GM23338 (cell line): ENCODE measurements around the gene SCLT1. TPM values are rescaled to one million over a fixed set of nuclear protein-coding genes. Genes with fewer than 3 reads are reported as not detected.

Source experiments
- ATAC-seq: fragments of 200-7000 bp; cut with Tn5 transposase; 3 replicates; pipeline ENCODE4 v1.9.1; 2020
- DNase-seq: peaks from one replicate; pipeline ENCODE4 v3.0.0-alpha.2; 2015; ENCODE audit warnings: low spot score
- H2AFZ ChIP-seq: fragments of 200-600 bp; sonication (generic); 2 replicates; pipeline ENCODE4 v1.8.0; 2016; ENCODE audit warnings: antibody characterized with exemption, mild to moderate bottlenecking, moderate library complexity
- H3F3A ChIP-seq: fragments of 200-600 bp; sonication (generic); replicated peaks from 2 replicates; pipeline ENCODE4 v1.8.0; 2017; ENCODE audit warnings: antibody characterized with exemption, mixed run types, low read depth
- H3K27ac ChIP-seq: fragments of 200-600 bp; sonication (generic); 2 replicates; pipeline ENCODE4 v1.6.1; 2016; ENCODE audit warnings: low read depth
- H3K27me3 ChIP-seq: fragments of 200-600 bp; sonication (generic); 2 replicates; pipeline ENCODE4 v1.8.0; 2016; ENCODE audit warnings: mild to moderate bottlenecking, mixed run types, moderate library complexity; ENCODE audit not compliant: insufficient read depth
- H3K36me3 ChIP-seq: fragments of 200-600 bp; sonication (generic); 2 replicates; pipeline ENCODE4 v1.8.0; 2016; ENCODE audit warnings: mild to moderate bottlenecking; ENCODE audit not compliant: insufficient read depth
- H3K4me1 ChIP-seq: fragments of 200-600 bp; sonication (generic); 2 replicates; pipeline ENCODE4 v1.8.0; 2016; ENCODE audit warnings: mild to moderate bottlenecking, moderate library complexity; ENCODE audit not compliant: insufficient read depth
- H3K4me2 ChIP-seq: fragments of 200-600 bp; sonication (generic); 2 replicates; pipeline ENCODE4 v1.7.1; 2017; ENCODE audit warnings: mixed run types
- H3K4me3 ChIP-seq: fragments of 200-600 bp; sonication (generic); 2 replicates; pipeline ENCODE4 v1.6.1; 2016; ENCODE audit warnings: mixed run types
- H3K79me2 ChIP-seq: fragments of 200-600 bp; sonication (generic); replicated peaks from 2 replicates; pipeline ENCODE4 v1.8.0; 2017; ENCODE audit warnings: mild to moderate bottlenecking; ENCODE audit not compliant: insufficient read depth
- H3K9me2 ChIP-seq: fragments of 200-600 bp; sonication (generic); 2 replicates; pipeline ENCODE4 v1.8.0; 2017; ENCODE audit not compliant: insufficient read depth
- H4K20me1 ChIP-seq: fragments of 200-600 bp; sonication (generic); replicated peaks from 2 replicates; pipeline ENCODE4 v1.8.0; 2017; ENCODE audit warnings: mild to moderate bottlenecking; ENCODE audit not compliant: insufficient read depth
- H3K27ac Mint-ChIP-seq: 2 replicates; pipeline ENCODE4 v1.8.0; 2020; ENCODE audit warnings: inconsistent platforms, mild to moderate bottlenecking, moderate library complexity, mixed read lengths
- H3K27me3 Mint-ChIP-seq: 3 replicates; pipeline ENCODE4 v1.8.0; 2022; ENCODE audit warnings: low read depth, mild to moderate bottlenecking, moderate library complexity, mixed read lengths, inconsistent platforms; ENCODE audit not compliant: insufficient read depth, poor library complexity
- H3K36me3 Mint-ChIP-seq: 3 replicates; pipeline ENCODE4 v1.8.0; 2021; ENCODE audit warnings: low read depth, mild to moderate bottlenecking, inconsistent platforms, moderate library complexity, mixed read lengths
- H3K4me1 Mint-ChIP-seq: 3 replicates; pipeline ENCODE4 v1.8.0; 2020; ENCODE audit warnings: mild to moderate bottlenecking, inconsistent platforms, mixed read lengths
- H3K4me3 Mint-ChIP-seq: 3 replicates; pipeline ENCODE4 v1.8.0; 2021; ENCODE audit warnings: moderate library complexity, mild to moderate bottlenecking, inconsistent platforms, mixed read lengths
- H3K9me3 Mint-ChIP-seq: 3 replicates; pipeline ENCODE4 v1.8.0; 2020; ENCODE audit warnings: moderate library complexity, mild to moderate bottlenecking, inconsistent platforms, mixed read lengths
- CREB1 ChIP-seq: fragments of 250-450 bp; sonication (Bioruptor Pico); IDR thresholded peaks from 2 replicates; pipeline ENCODE4 v1.5.0; 2020; ENCODE audit warnings: low read depth, mild to moderate bottlenecking, moderate library complexity
- EZH2 ChIP-seq: fragments of 200-600 bp; sonication (generic); IDR thresholded peaks from one replicate; pipeline ENCODE4 v1.8.0; 2017; ENCODE audit warnings: antibody characterized with exemption, mild to moderate bottlenecking, low read depth; ENCODE audit not compliant: unreplicated experiment
- EZH2phosphoT487 ChIP-seq: fragments of 200-600 bp; sonication (generic); IDR thresholded peaks from one replicate; pipeline ENCODE4 v1.8.1; 2018; ENCODE audit warnings: antibody characterized with exemption; ENCODE audit not compliant: unreplicated experiment
- JUNB ChIP-seq: IDR thresholded peaks from one replicate; pipeline ENCODE4 v1.6.1; 2016; ENCODE audit warnings: antibody characterized with exemption; ENCODE audit not compliant: unreplicated experiment
- NANOG ChIP-seq: IDR thresholded peaks from 2 replicates; pipeline ENCODE4 v1.6.1; 2016; ENCODE audit warnings: antibody characterized with exemption, borderline replicate concordance
- POLR2AphosphoS5 ChIP-seq: IDR thresholded peaks from 2 replicates; pipeline ENCODE4 v1.6.1; 2016; ENCODE audit warnings: antibody characterized with exemption, low read depth
- STAT1 ChIP-seq: IDR thresholded peaks from one replicate; pipeline ENCODE4 v1.6.1; 2016; ENCODE audit warnings: antibody characterized with exemption; ENCODE audit not compliant: unreplicated experiment
- ZNF114 ChIP-seq: fragments of 250-450 bp; sonication (Bioruptor Pico); IDR thresholded peaks from 2 replicates; pipeline ENCODE4 v1.5.0; 2020; ENCODE audit warnings: mild to moderate bottlenecking, moderate library complexity
- ZNF331 ChIP-seq: fragments of 250-450 bp; sonication (Bioruptor Pico); IDR thresholded peaks from 2 replicates; pipeline ENCODE4 v1.5.0; 2020; ENCODE audit warnings: low read depth, mild to moderate bottlenecking, moderate library complexity
- polyA plus RNA-seq: library from polyadenylated mRNA; unstranded; fragments of >200 nt; fragmentation: Nextera tagmentation; extraction: Ambion mirVana; gene quantifications from 2 replicates; pipeline ENCODE4 v1.2.1, GENCODE V29; 2016
- total RNA-seq: library from RNA; depleted of rRNA; stranded (reverse); fragments of >200 nt; shearing (Covaris generic); gene quantifications from 2 replicates; pipeline ENCODE4 v1.2.3, GENCODE V29; 2014
- TF ChIP-seq, protein P1 (sequence below): IDR thresholded peaks from one replicate; pipeline ENCODE4 v1.6.1; 2018; ENCODE audit warnings: antibody characterized with exemption; ENCODE audit not compliant: unreplicated experiment
- TF ChIP-seq, protein P2 (sequence below): IDR thresholded peaks from 2 replicates; pipeline ENCODE4 v1.6.1; 2016; ENCODE audit warnings: antibody characterized with exemption
- TF ChIP-seq, protein P3 (sequence below), 2 experiments: fragments of 200-600 bp in 1 of 2; sonication (generic) in 1 of 2; conservative IDR thresholded peaks; 2 replicates each; pipeline versions ENCODE4 v1.5.1 to v1.6.1; 2016 to 2017; ENCODE audit warnings: antibody characterized with exemption in 2 of 2, low read depth in 2 of 2, mild to moderate bottlenecking in 2 of 2, moderate library complexity in 1 of 2
- TF ChIP-seq, protein P4 (sequence below): fragments of 250-450 bp; sonication (Bioruptor Pico); IDR thresholded peaks from 2 replicates; pipeline ENCODE4 v1.5.0; 2020; ENCODE audit warnings: mild to moderate bottlenecking, moderate library complexity

The SCLT1 gene
- total and polyA plus RNA-seq, 2 experiments from 2014 or later = 18.5 to 18.9 TPM

DNA sequence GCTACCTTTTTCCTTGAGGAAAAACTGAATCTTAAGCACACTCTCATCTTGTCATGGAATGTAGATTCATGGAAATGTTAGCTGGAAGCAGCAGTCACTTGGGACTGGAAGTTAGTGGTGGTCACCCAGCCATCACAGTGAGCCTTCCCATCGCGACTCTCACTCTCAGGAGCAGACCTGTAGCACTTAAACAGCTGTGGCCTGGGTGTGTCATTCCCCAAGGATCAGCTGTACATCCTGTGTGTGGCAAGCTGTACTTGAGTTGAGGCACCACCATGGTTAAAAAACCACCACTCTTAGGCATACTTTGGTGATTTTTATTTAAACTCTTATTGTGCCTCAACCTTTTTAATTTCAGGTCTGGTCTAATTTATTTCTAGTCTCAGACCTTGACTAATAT, 237.1 kb downstream of the SCLT1 start:
- H3K4me3 Mint-ChIP-seq = no peak overlapping the region
- Histone ChIP-seq H2AFZ (no peak overlapping the region), H3F3A (peaks cover 95% of the 10 kb centered on the region), H3K79me2 (peaks cover 98% of the 10 kb centered on the region), H3K27me3 (no peaks in the 10 kb centered on the region), H3K4me2 (no peak overlapping the region), H3K27ac (peak overlapping the region; percentile 91; the same call in 1 of the 2 replicates), H3K4me3 (no peak overlapping the region), H3K9me2 (no peaks in the 10 kb centered on the region), H4K20me1 (peaks cover 86% of the 10 kb centered on the region), H3K4me1 (peaks cover 17% of the 10 kb centered on the region), H3K36me3 (peaks cover 100% of the 10 kb centered on the region)
- H3K9me3 Mint-ChIP-seq = no peaks in the 10 kb centered on the region; the same call in 2 of the 3 replicates
- no peak for TF ChIP-seq ZNF114 (CRISPR knock-in tag)
- TF ChIP-seq JUNB = no peak
- TF ChIP-seq, protein P1, sequence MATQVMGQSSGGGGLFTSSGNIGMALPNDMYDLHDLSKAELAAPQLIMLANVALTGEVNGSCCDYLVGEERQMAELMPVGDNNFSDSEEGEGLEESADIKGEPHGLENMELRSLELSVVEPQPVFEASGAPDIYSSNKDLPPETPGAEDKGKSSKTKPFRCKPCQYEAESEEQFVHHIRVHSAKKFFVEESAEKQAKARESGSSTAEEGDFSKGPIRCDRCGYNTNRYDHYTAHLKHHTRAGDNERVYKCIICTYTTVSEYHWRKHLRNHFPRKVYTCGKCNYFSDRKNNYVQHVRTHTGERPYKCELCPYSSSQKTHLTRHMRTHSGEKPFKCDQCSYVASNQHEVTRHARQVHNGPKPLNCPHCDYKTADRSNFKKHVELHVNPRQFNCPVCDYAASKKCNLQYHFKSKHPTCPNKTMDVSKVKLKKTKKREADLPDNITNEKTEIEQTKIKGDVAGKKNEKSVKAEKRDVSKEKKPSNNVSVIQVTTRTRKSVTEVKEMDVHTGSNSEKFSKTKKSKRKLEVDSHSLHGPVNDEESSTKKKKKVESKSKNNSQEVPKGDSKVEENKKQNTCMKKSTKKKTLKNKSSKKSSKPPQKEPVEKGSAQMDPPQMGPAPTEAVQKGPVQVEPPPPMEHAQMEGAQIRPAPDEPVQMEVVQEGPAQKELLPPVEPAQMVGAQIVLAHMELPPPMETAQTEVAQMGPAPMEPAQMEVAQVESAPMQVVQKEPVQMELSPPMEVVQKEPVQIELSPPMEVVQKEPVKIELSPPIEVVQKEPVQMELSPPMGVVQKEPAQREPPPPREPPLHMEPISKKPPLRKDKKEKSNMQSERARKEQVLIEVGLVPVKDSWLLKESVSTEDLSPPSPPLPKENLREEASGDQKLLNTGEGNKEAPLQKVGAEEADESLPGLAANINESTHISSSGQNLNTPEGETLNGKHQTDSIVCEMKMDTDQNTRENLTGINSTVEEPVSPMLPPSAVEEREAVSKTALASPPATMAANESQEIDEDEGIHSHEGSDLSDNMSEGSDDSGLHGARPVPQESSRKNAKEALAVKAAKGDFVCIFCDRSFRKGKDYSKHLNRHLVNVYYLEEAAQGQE = no peak
- TF ChIP-seq EZH2phosphoT487 = no peak
- TF ChIP-seq CREB1 (CRISPR knock-in tag) = no peak
- TF ChIP-seq NANOG = no peak
- no peak for TF ChIP-seq EZH2
- no peak for TF ChIP-seq POLR2AphosphoS5
- TF ChIP-seq ZNF331 = no peak
- TF ChIP-seq, protein P2, sequence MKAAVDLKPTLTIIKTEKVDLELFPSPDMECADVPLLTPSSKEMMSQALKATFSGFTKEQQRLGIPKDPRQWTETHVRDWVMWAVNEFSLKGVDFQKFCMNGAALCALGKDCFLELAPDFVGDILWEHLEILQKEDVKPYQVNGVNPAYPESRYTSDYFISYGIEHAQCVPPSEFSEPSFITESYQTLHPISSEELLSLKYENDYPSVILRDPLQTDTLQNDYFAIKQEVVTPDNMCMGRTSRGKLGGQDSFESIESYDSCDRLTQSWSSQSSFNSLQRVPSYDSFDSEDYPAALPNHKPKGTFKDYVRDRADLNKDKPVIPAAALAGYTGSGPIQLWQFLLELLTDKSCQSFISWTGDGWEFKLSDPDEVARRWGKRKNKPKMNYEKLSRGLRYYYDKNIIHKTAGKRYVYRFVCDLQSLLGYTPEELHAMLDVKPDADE = no peak
- no peak for TF ChIP-seq STAT1
- TF ChIP-seq, protein P3, sequence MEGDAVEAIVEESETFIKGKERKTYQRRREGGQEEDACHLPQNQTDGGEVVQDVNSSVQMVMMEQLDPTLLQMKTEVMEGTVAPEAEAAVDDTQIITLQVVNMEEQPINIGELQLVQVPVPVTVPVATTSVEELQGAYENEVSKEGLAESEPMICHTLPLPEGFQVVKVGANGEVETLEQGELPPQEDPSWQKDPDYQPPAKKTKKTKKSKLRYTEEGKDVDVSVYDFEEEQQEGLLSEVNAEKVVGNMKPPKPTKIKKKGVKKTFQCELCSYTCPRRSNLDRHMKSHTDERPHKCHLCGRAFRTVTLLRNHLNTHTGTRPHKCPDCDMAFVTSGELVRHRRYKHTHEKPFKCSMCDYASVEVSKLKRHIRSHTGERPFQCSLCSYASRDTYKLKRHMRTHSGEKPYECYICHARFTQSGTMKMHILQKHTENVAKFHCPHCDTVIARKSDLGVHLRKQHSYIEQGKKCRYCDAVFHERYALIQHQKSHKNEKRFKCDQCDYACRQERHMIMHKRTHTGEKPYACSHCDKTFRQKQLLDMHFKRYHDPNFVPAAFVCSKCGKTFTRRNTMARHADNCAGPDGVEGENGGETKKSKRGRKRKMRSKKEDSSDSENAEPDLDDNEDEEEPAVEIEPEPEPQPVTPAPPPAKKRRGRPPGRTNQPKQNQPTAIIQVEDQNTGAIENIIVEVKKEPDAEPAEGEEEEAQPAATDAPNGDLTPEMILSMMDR (conservative IDR thresholded peaks at IDR 0.05; ENCODE audit: low read depth in 2 of 2) = no peak
- TF ChIP-seq, protein P4, sequence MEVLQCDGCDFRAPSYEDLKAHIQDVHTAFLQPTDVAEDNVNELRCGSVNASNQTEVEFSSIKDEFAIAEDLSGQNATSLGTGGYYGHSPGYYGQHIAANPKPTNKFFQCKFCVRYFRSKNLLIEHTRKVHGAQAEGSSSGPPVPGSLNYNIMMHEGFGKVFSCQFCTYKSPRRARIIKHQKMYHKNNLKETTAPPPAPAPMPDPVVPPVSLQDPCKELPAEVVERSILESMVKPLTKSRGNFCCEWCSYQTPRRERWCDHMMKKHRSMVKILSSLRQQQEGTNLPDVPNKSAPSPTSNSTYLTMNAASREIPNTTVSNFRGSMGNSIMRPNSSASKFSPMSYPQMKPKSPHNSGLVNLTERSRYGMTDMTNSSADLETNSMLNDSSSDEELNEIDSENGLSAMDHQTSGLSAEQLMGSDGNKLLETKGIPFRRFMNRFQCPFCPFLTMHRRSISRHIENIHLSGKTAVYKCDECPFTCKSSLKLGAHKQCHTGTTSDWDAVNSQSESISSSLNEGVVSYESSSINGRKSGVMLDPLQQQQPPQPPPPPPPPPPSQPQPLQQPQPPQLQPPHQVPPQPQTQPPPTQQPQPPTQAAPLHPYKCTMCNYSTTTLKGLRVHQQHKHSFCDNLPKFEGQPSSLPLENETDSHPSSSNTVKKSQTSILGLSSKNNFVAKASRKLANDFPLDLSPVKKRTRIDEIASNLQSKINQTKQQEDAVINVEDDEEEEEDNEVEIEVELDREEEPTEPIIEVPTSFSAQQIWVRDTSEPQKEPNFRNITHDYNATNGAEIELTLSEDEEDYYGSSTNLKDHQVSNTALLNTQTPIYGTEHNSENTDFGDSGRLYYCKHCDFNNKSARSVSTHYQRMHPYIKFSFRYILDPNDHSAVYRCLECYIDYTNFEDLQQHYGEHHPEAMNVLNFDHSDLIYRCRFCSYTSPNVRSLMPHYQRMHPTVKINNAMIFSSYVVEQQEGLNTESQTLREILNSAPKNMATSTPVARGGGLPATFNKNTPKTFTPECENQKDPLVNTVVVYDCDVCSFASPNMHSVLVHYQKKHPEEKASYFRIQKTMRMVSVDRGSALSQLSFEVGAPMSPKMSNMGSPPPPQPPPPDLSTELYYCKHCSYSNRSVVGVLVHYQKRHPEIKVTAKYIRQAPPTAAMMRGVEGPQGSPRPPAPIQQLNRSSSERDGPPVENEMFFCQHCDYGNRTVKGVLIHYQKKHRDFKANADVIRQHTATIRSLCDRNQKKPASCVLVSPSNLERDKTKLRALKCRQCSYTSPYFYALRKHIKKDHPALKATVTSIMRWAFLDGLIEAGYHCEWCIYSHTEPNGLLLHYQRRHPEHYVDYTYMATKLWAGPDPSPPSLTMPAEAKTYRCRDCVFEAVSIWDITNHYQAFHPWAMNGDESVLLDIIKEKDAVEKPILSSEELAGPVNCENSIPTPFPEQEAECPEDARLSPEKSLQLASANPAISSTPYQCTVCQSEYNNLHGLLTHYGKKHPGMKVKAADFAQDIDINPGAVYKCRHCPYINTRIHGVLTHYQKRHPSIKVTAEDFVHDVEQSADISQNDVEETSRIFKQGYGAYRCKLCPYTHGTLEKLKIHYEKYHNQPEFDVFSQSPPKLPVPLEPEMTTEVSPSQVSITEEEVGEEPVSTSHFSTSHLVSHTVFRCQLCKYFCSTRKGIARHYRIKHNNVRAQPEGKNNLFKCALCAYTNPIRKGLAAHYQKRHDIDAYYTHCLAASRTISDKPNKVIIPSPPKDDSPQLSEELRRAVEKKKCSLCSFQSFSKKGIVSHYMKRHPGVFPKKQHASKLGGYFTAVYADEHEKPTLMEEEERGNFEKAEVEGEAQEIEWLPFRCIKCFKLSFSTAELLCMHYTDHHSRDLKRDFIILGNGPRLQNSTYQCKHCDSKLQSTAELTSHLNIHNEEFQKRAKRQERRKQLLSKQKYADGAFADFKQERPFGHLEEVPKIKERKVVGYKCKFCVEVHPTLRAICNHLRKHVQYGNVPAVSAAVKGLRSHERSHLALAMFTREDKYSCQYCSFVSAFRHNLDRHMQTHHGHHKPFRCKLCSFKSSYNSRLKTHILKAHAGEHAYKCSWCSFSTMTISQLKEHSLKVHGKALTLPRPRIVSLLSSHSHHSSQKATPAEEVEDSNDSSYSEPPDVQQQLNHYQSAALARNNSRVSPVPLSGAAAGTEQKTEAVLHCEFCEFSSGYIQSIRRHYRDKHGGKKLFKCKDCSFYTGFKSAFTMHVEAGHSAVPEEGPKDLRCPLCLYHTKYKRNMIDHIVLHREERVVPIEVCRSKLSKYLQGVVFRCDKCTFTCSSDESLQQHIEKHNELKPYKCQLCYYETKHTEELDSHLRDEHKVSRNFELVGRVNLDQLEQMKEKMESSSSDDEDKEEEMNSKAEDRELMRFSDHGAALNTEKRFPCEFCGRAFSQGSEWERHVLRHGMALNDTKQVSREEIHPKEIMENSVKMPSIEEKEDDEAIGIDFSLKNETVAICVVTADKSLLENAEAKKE (CRISPR knock-in tag) = no peak
- no peak overlapping the region for H3K27ac Mint-ChIP-seq
- DNase-seq (no peak), ATAC-seq (no peak)
- H3K4me1 Mint-ChIP-seq = peaks cover 46% of the 10 kb centered on the region
- H3K27me3 Mint-ChIP-seq = peaks cover 19% of the 10 kb centered on the region
- H3K36me3 Mint-ChIP-seq = peaks cover 100% of the 10 kb centered on the region
